Body of pancreas (tissue), 4 donors: Measurements from ENCODE around the gene NR6A1. TPM values are rescaled to one million over a fixed set of nuclear protein-coding genes. Genes with fewer than 3 reads are reported as not detected.

Experiments used
- ATAC-seq: fragments of 150-250 bp; one replicate; pipeline ENCODE4 v1.9.1; 2016
- DNase-seq, 4 donors: peaks; one replicate each; pipeline ENCODE4 v3.0.0-alpha.2; 2019
- H3K27ac ChIP-seq, 4 donors: fragments of 200-600 bp; sonication (generic); 1 replicate in 3 of 4; 2 replicates in 1 of 4; pipeline versions ENCODE4 v1.5.1 to v1.6.1; 2016 to 2019; ENCODE audit warnings: mild to moderate bottlenecking in 1 of 4, mixed read lengths in 1 of 4, moderate library complexity in 1 of 4
- H3K27me3 ChIP-seq, 2 donors: fragments of 200-600 bp; sonication (generic); one replicate each; pipeline ENCODE4 v1.6.0; 2016; ENCODE audit warnings: mild to moderate bottlenecking in 1 of 2
- H3K36me3 ChIP-seq, 2 donors: fragments of 200-600 bp; sonication (generic); replicated peaks in 1 of 2; 2 replicates each; pipeline ENCODE4 v1.5.1; 2016; ENCODE audit warnings: low read depth in 2 of 2; ENCODE audit not compliant: insufficient read depth in 1 of 2
- H3K4me1 ChIP-seq: fragments of 200-600 bp; sonication (generic); one replicate; pipeline ENCODE4 v1.6.0; 2016
- H3K4me3 ChIP-seq, 2 donors: fragments of 200-600 bp; sonication (generic); 1 replicate in 1 of 2; 2 replicates in 1 of 2; pipeline ENCODE4 v1.5.1; 2016 to 2019
- H3K9me3 ChIP-seq, 3 donors: fragments of 200-600 bp; sonication (generic); 1 replicate in 2 of 3; 2 replicates in 1 of 3; pipeline ENCODE4 v1.5.1; 2016
- CTCF ChIP-seq, 7 experiments: fragments of 450-650 bp in 4 of 7; fragments of 200-600 bp in 3 of 7; sonication (generic) in 3 of 7; IDR thresholded peaks; one replicate each; pipeline ENCODE4 v1.5.1; 2016 to 2019; ENCODE audit warnings: antibody characterized with exemption in 7 of 7
- POLR2A ChIP-seq, 3 donors: fragments of 450-650 bp; IDR thresholded peaks; one replicate each; pipeline ENCODE4 v1.6.1; 2016; ENCODE audit warnings: antibody characterized with exemption in 3 of 3, mild to moderate bottlenecking in 2 of 3
- WGBS, 2 donors: methylation state at CpG; one replicate each; pipeline ENCODE4 v1.1.5; 2017; 5-methylcytosine and 5-hydroxymethylcytosine counted together
- intact Hi-C: fragments of 100-400 bp; cut with DNase I; formaldehyde crosslinking; loops from one replicate; pipeline ENCODE4 v1.15.1; 2023
- total RNA-seq, 2 donors: library from RNA; depleted of rRNA; stranded (reverse); fragments of >200 nt; gene quantifications; one replicate each; pipeline ENCODE4 v1.1.0, GENCODE V29; 2016

NR6A1 gene
- total RNA-seq, 2 donors from 2014 or later = 3.3 to 3.9 TPM

GRCh38 chr9:124813501-124814163 lies 42.5 kb upstream of the NR6A1 start:
- no peak for DNase-seq
- Histone ChIP-seq H3K4me3 (no peak overlapping the region), H3K27ac (no peak overlapping the region), H3K27me3 (no peaks in the 10 kb centered on the region), H3K4me1 (peaks cover 17% of the 10 kb centered on the region), H3K9me3 (no peaks in the 10 kb centered on the region), H3K36me3 (no peaks in the 10 kb centered on the region)
- WGBS, 2 donors = 85 to 91% methylated on average over 10 to 11 of the region's 11 CpGs
- no peak for TF ChIP-seq CTCF (IDR thresholded peaks at IDR 0.05)
- no peak for TF ChIP-seq POLR2A (IDR thresholded peaks at IDR 0.05)
- ATAC-seq = no peak
- intact Hi-C loops = no loop called here

GRCh38 chr9:124813041-124813440 lies 41.9 kb upstream of the NR6A1 start:
- no peak overlapping the region for H3K4me3 ChIP-seq
- 92 to 94% methylated on average over 7 of the region's 7 CpGs for WGBS, 2 donors
- H3K4me1 ChIP-seq = peaks cover 11% of the 10 kb centered on the region
- TF ChIP-seq POLR2A (IDR thresholded peaks at IDR 0.05) (no peak), CTCF (IDR thresholded peaks at IDR 0.05) (no peak)
- no peaks in the 10 kb centered on the region for H3K27me3 ChIP-seq
- no peak overlapping the region for H3K27ac ChIP-seq
- H3K9me3 ChIP-seq = no peaks in the 10 kb centered on the region
- no peaks in the 10 kb centered on the region for H3K36me3 ChIP-seq
- no peak for DNase-seq
- ATAC-seq = no peak
- intact Hi-C loops = no loop called here

- peaks cover 6% of the 10 kb centered on the region for H3K4me1 ChIP-seq
- H3K4me3 ChIP-seq = no peak overlapping the region
- ATAC-seq (no peak), DNase-seq (no peak)
- no peaks in the 10 kb centered on the region for H3K27me3 ChIP-seq
- H3K9me3 ChIP-seq = no peaks in the 10 kb centered on the region
- H3K36me3 ChIP-seq = no peaks in the 10 kb centered on the region
- no peak overlapping the region for H3K27ac ChIP-seq
- intact Hi-C loops = no loop called here
- WGBS, 2 donors = 78 to 85% methylated on average over 6 of the region's 6 CpGs
- no peak for TF ChIP-seq CTCF (IDR thresholded peaks at IDR 0.05)
- TF ChIP-seq POLR2A (IDR thresholded peaks at IDR 0.05) = no peak
Observed at GRCh38 chr9:124812441-124812876, 41.3 kb upstream of the NR6A1 start.

GRCh38 chr9:124810663-124811355 lies 39.7 kb upstream of the NR6A1 start:
- Histone ChIP-seq H3K4me1 (peaks cover 6% of the 10 kb centered on the region), H3K9me3 (no peaks in the 10 kb centered on the region), H3K27me3 (no peaks in the 10 kb centered on the region), H3K36me3 (no peaks in the 10 kb centered on the region), H3K27ac (peak overlapping the region in 3 of 4 donors; percentile 0 to 64 (median 50)), H3K4me3 (no peak overlapping the region)
- intact Hi-C loops = no loop called here
- 61 to 72% methylated on average over 11 to 12 of the region's 12 CpGs for WGBS, 2 donors
- DNase-seq (peak in 2 of 4 donors; percentile 39 to 58), ATAC-seq (peak; percentile 80)
- TF ChIP-seq POLR2A (IDR thresholded peaks at IDR 0.05) (no peak), CTCF (IDR thresholded peaks at IDR 0.05) (no peak)
